Peyer's patch (tissue), 4 donors: ENCODE measurements around the gene KEL. TPM values are rescaled to one million over a fixed set of nuclear protein-coding genes. Genes with fewer than 3 reads are reported as not detected.

Experiments
- DNase-seq, 3 donors: peaks; one replicate each; pipeline ENCODE4 v3.0.0-alpha.2; 2017 to 2019
- H3K27ac ChIP-seq, 4 donors: fragments of 200-600 bp; sonication (generic); one replicate each; pipeline ENCODE4 v1.5.1; 2016 to 2019
- H3K27me3 ChIP-seq, 2 donors: fragments of 200-600 bp; sonication (generic); one replicate each; pipeline ENCODE4 v1.5.1; 2019
- H3K36me3 ChIP-seq, 3 donors: fragments of 200-600 bp; sonication (generic); one replicate each; pipeline ENCODE4 v1.5.1; 2016 to 2019
- H3K4me1 ChIP-seq, 4 donors: fragments of 200-600 bp; sonication (generic); one replicate each; pipeline ENCODE4 v1.5.1; 2016 to 2019
- H3K4me3 ChIP-seq, 4 donors: fragments of 200-600 bp; sonication (generic); 1 replicate in 3 of 4; 2 replicates in 1 of 4; pipeline ENCODE4 v1.5.1; 2016 to 2019; ENCODE audit warnings: mild to moderate bottlenecking in 1 of 4
- H3K9me3 ChIP-seq, 4 donors: fragments of 200-600 bp; sonication (generic); one replicate each; pipeline ENCODE4 v1.5.1; 2016 to 2019; ENCODE audit warnings: mild to moderate bottlenecking in 1 of 4
- POLR2A ChIP-seq, 2 donors: fragments of 450-650 bp; IDR thresholded peaks; one replicate each; pipeline ENCODE4 v1.5.1; 2017; ENCODE audit warnings: antibody characterized with exemption in 2 of 2, mild to moderate bottlenecking in 2 of 2, moderate library complexity in 2 of 2
- total RNA-seq, 4 donors: library from RNA; depleted of rRNA; stranded (reverse); fragments of >200 nt; gene quantifications; one replicate each; pipeline ENCODE4 v1.1.0, GENCODE V29; 2016
- TF ChIP-seq, protein P1 (sequence below), 6 experiments: fragments of 450-650 bp in 4 of 6; fragments of 200-600 bp in 2 of 6; sonication (generic) in 1 of 6; IDR thresholded peaks; one replicate each; pipeline ENCODE4 v1.5.1; 2017 to 2019; ENCODE audit warnings: antibody characterized with exemption in 6 of 6, mild to moderate bottlenecking in 3 of 6, moderate library complexity in 1 of 6

The KEL gene
- total RNA-seq, 4 donors from 2014 or later: not detected

DNA sequence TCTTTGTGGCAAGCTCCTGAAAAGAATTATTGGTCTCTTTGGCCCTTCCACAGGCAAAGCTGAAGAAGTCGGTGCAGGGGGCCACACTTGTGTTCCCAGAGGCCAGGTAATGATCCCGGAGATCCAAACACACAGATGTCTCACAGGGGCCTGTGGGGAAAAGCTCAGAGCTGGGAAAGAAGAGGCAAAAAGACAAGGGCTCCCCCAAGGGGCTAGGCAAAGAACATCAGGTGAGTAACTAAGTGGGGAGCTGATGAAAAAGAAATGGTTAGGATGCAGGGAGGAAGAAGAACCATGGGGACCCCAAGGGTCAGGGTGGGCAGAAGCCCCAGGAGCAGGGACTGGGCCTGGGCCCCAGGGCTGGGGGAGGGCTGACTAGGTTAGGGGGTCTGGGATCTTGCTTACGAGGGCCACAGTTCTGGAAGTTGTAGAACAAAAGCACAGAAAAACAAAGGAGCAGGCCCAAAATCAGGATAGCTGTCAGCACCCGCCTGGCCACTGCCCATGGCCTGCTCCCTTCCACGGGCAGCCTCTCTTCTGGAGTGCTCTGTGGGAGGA, 1.1 kb downstream of the KEL start:
- H3K9me3 ChIP-seq: no peaks in the 10 kb centered on the region
- no peak for DNase-seq
- H3K36me3 ChIP-seq: no peaks in the 10 kb centered on the region
- no peak overlapping the region for H3K27ac ChIP-seq
- no peaks in the 10 kb centered on the region for H3K4me1 ChIP-seq
- no peak overlapping the region for H3K4me3 ChIP-seq
- TF ChIP-seq, protein P1, sequence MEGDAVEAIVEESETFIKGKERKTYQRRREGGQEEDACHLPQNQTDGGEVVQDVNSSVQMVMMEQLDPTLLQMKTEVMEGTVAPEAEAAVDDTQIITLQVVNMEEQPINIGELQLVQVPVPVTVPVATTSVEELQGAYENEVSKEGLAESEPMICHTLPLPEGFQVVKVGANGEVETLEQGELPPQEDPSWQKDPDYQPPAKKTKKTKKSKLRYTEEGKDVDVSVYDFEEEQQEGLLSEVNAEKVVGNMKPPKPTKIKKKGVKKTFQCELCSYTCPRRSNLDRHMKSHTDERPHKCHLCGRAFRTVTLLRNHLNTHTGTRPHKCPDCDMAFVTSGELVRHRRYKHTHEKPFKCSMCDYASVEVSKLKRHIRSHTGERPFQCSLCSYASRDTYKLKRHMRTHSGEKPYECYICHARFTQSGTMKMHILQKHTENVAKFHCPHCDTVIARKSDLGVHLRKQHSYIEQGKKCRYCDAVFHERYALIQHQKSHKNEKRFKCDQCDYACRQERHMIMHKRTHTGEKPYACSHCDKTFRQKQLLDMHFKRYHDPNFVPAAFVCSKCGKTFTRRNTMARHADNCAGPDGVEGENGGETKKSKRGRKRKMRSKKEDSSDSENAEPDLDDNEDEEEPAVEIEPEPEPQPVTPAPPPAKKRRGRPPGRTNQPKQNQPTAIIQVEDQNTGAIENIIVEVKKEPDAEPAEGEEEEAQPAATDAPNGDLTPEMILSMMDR (IDR thresholded peaks at IDR 0.05): peak in 2 of 6 experiments; percentile 18 to 34
- TF ChIP-seq POLR2A (IDR thresholded peaks at IDR 0.05): no peak
- no peaks in the 10 kb centered on the region for H3K27me3 ChIP-seq

DNA sequence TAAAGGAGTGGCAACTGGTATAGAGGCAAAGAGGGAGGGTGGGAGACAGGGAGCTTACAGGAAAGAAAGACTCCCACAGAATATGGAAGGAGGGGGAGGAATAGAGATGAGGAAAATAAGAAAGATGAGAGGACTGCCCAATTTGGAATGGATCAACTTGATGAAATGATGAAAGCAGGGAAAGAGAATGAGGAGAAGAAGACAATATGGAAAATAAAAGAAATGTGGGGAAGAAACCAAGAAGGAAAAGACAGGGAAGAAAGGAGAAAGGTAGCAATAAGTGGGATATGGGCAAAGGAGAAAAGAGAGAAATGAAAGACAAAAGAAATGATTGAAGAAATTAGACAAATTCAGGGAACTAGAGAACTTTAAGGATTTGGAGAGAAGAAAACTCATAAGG, 3.0 kb downstream of the KEL start:
- Histone ChIP-seq H3K9me3 (peaks cover 0 to 3% (median 0%) of the 10 kb centered on the region in 4 donors), H3K4me3 (no peak overlapping the region), H3K4me1 (no peaks in the 10 kb centered on the region), H3K27me3 (no peaks in the 10 kb centered on the region), H3K27ac (no peak overlapping the region), H3K36me3 (no peaks in the 10 kb centered on the region)
- no peak for DNase-seq
- TF ChIP-seq POLR2A (IDR thresholded peaks at IDR 0.05): no peak
- TF ChIP-seq, protein P1 (IDR thresholded peaks at IDR 0.05): no peak

- H3K9me3 ChIP-seq: peaks cover 0 to 3% (median 0%) of the 10 kb centered on the region in 4 donors
- TF ChIP-seq POLR2A (IDR thresholded peaks at IDR 0.05): no peak
- TF ChIP-seq, protein P1 (IDR thresholded peaks at IDR 0.05): no peak
- H3K4me1 ChIP-seq: no peaks in the 10 kb centered on the region
- no peak overlapping the region for H3K27ac ChIP-seq
- DNase-seq: no peak
- H3K27me3 ChIP-seq: no peaks in the 10 kb centered on the region
- no peaks in the 10 kb centered on the region for H3K36me3 ChIP-seq
- H3K4me3 ChIP-seq: no peak overlapping the region
These were observed 4.4 kb downstream of the KEL start for GRCh38 chr7:142957723-142958122.

DNA sequence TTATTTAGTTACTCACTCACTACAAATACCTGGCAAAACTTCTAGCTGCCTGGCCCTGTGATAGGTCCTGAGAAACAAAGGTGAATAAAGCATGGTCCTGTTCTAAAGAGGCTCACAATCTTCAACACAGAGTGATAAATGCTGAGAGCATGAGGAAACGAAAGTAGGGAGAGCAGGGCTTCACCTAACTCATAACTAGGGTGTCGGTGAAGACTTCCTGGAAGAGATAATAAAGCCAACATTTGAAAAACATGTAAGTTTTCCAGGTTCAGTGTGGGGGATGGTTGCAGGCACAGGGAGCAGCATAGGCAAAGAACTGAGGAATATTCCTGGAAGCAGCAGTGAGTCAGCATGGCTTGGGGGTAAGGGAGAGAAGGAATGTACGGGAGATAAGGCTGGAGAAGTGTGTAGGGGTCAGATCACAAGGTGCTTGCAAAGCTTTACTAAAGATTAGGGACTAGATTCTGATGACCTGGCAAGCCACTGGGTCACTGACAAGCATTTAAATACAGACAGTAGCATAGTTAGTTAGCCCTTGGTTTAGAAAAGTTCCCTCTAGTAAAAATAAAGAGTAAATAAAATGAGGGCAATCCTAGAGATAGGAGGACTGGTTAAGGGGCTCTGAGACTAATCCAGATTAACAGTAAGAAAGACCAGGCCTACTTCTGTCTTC, 5.1 kb downstream of the KEL start:
- Histone ChIP-seq H3K4me1 (no peaks in the 10 kb centered on the region), H3K9me3 (peaks cover 0 to 3% (median 0%) of the 10 kb centered on the region in 4 donors), H3K27ac (no peak overlapping the region), H3K27me3 (no peaks in the 10 kb centered on the region), H3K36me3 (no peaks in the 10 kb centered on the region), H3K4me3 (no peak overlapping the region)
- no peak for DNase-seq
- no peak for TF ChIP-seq POLR2A (IDR thresholded peaks at IDR 0.05)
- TF ChIP-seq, protein P1 (IDR thresholded peaks at IDR 0.05): no peak

- H3K4me3 ChIP-seq: no peak overlapping the region
- peaks cover 0 to 3% (median 0%) of the 10 kb centered on the region in 4 donors for H3K9me3 ChIP-seq
- TF ChIP-seq POLR2A (IDR thresholded peaks at IDR 0.05): no peak
- TF ChIP-seq, protein P1 (IDR thresholded peaks at IDR 0.05): no peak
- no peak overlapping the region for H3K27ac ChIP-seq
- no peaks in the 10 kb centered on the region for H3K27me3 ChIP-seq
- H3K4me1 ChIP-seq: no peaks in the 10 kb centered on the region
- no peak for DNase-seq
- no peaks in the 10 kb centered on the region for H3K36me3 ChIP-seq
These were observed 7.4 kb downstream of the KEL start for GRCh38 chr7:142954680-142955268.
